HG02798 (cell line): ENCODE results near the gene NEK6.
A peak's percentile ranks its signal among the peaks of the same experiment; 100 is the strongest.

ENCODE experiments used
- ATAC-seq: cut with Tn5 transposase; IDR thresholded peaks from one replicate; pipeline ENCODE4 v1.9.1; 2021; ENCODE audit warnings: mild to moderate bottlenecking; ENCODE audit not compliant: unreplicated experiment, poor library complexity

NEK6 gene

DNA sequence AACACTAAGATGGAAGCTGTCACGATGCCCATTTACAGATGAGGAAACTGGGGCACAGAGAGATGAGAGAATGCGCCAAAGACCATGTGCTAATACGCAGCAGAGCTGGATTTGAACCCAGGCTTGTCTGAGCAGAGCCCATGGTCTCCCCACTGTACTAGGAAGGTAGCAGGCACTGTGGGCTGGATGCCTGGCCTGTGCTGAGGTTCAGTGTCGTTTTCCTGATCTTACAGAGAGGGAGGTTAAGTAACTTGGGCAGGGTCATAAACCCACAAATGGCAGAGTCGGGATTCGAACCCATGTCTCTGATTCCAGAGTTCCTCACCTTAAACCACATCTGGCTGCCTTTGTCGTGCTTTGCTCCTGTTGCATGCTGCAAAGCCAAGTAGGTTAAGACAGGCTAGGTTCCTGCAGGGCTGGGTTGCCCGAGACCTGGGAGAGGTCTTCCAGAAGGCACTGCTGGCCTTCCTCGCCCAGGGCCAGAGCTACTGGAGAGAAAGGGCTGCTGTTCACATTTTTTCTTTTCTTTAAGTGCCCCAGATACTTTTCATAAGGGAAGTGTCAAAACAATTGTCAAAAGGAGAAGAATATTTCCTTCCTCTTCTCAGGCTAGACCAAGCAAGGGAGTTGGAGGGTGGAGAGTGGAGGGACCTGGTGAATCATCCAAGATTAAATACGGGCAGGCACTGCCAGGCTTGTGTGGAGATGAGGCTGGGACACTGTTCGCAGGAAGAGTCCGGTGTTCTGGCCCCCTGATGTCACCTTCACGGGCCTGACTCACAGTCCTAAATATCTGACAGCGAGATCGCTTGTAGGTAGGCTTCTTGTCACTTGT lies 3.2 kb downstream of the NEK6 start:
- no peak for ATAC-seq

- ATAC-seq = no peak
Measured at GRCh38 chr9:124261736-124262648, 4.2 kb downstream of the NEK6 start.

DNA sequence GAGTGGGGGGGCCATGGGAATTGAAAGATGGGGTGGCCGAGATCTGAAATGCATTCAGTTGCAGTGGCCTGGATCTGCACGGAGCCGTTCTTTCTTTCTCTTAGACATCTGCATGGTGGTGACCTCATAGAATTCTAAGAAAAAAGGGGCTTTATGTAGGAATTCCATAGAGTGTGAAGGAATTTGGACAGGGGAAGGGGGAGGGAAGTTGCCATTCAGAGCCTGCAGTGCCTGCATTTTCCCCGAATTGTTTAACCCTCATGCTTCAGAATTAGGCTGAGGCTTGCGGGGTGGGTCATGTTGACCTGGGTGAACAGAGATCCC lies 4.9 kb downstream of the NEK6 start:
- ATAC-seq = no peak

DNA sequence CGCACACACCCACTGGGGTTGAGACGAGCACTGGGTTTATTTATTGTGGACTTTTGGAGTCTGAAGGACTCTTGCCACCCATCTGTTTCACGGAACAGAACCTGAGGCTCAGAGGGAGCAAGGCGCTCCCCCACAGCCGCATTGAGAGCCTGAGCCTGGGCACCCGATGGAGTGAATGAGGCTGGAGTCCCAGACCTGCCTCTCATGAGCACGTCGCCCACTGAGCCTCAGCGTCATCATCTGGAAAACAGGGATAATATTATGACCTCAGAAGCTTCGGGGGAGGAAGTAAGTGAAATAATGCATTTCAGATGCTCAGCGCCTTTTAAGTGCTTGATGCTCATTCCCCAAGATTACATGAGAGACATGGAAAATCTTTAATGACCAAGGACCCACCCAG lies 5.5 kb downstream of the NEK6 start:
- no peak for ATAC-seq

DNA sequence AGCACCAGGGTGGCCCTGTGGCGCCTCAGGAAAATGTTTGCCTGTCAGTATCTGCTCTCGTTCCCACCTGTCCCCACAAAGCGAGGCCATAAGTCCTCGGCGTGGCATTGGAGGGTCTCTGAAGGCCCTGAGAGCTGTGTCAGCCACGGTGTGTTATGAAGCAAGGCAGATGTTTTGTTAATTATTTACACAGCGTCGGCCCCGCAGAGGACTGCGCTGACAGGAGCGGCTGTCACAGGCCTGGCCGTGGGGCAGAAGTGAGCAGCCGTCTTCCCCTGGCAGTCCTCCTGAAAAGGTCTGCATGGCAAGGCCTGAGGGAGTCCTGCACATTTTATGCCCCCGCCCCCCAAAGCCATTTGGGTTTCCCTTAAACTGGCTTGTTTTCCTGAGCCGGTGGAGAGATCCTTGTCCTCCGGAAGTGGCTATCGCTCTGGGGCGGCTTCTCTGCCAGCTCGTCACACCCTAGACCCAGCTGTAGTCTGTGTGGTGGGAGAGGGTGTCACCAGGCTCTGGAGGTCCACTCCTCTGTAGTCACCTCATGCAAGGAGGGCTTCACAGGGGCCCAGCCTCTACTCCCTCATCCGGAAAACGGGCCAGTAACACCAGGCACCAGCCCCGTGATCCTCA lies 6.2 kb downstream of the NEK6 start:
- no peak for ATAC-seq

DNA sequence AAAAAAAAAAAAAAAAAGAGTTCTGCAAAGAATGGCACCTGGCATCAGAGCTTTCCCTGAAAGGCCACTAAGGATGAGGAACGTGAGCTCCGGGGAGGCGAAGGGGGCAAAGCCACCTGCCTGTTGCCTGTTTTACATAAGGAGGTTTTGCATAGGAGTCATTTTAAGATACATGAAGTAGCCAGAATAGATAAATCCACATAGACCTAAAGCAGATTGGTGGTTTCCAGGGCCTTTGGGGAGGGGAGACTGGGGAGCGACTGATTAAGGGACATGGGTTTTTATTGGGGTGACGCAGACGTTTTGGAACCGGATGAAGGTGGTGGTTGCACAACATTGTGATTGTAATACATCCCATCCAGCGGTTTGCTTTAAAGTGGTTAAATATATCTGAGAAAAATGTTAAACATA lies 7.1 kb downstream of the NEK6 start:
- ATAC-seq = peak; percentile 65

- no peak for ATAC-seq
Measured at GRCh38 chr9:124265551-124265950, 7.8 kb downstream of the NEK6 start.

- ATAC-seq = no peak
Measured at GRCh38 chr9:124266139-124266825, 8.5 kb downstream of the NEK6 start.

- ATAC-seq = no peak
Measured at GRCh38 chr9:124266826-124267201, 9.1 kb downstream of the NEK6 start.

DNA sequence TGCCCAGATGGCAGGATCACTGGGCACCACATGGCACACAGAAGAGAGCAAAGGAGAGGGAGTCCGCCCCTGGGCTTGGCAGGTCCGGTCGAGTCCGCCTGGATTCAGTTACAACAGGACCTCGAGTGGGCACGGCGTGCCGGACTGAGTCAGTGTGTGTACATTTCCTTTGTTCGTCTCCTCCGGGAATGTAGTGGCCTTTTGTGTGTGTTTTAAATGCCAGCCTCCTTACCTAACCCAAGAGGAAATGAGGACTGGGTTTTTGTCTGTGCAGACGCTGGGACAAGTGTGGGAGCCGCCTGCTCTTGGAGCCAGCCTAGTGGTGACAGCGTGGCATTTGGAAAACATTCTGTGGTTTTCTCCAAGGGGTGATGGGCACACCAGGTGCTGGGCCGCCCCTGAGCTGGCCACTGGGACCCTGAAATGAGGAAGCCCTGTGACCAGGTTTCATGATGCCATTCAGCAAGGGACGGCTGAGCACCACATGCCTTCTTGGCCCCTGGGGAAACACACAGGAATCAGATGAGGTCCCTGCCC lies 9.6 kb downstream of the NEK6 start:
- no peak for ATAC-seq

DNA sequence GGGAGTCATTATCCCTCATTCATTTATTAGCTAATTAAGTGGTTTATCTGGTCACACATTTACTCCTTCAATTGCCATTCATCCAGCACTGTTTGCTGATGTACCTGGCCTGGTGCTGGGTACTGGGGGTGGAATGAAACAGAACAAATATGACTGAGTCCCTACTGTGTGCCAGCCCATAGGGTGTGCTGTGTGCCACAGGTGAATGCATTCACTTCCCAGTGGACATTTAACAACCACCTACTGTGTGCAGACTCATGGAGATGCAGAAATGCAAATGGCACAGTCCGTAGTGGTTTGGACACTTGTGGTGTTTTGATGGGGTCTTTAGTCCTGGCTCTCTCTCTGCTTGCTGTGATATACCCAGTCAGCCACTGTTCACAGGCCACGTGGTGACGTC lies 10.5 kb downstream of the NEK6 start:
- ATAC-seq = no peak

- no peak for ATAC-seq
Measured at GRCh38 chr9:124268661-124269060, 10.9 kb downstream of the NEK6 start.

GRCh38 chr9:124269556-124269955 lies 11.8 kb downstream of the NEK6 start:
- ATAC-seq = no peak

- no peak for ATAC-seq
Measured at GRCh38 chr9:124270504-124271335, 13.0 kb downstream of the NEK6 start.

DNA sequence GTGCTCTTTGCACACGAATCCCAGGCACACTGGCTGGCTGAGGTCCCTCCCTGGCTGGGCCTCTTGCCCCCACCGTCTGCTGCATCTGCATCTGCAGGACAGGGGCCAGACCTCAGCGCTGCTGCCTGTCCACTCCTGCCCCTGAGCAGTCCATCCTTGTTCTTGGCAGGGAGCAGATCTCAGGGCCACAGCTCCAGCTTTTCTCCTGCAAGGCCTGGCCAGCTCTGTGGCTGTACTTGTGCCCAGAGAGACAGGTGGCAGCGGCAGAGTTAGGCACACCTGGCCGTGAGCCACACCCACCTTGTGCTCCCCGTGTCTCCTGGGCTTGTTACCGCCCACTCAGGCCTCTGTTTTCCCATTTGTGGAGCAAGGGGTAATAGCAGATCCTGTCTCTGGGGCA lies 13.9 kb downstream of the NEK6 start:
- ATAC-seq = no peak

DNA sequence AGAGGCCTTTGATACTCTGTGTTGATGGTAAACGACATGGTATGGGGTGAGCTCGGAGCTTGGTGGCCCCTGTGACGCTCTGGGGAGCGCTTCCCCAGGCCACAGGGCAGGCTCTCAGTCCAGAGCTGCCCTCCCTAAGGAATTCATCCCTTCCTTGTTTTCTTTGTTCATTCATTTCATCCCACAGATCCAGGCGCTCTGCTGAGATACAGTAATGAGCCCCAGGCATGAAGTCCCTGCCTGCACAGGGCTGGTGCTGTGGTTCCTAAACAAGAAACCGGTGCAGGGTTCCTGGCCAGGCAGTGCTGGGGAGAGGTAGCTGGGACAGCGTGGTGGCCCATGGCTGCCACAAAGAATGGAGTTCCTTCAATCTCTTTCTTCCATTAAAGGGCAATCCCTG lies 14.4 kb downstream of the NEK6 start:
- no peak for ATAC-seq

DNA sequence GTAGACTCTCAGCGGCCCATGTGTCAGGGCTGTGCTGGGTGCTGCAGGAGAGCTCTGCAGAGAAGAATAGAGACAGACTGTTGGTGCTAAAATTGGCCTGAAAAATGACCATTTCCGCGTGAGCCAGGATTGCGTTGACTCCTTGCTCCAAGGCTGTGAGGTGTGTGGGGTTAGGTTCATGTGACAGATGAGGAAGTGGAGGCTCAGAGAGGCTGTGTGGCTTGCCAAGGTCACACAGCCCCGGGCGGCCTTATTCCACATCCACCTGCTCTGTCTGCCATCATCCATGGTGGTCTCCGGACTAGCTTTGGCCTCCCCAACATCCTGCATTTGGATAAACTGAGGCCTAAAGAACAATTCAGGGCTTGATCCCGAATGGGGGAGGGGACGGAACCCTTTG lies 15.2 kb downstream of the NEK6 start:
- ATAC-seq = no peak

GRCh38 chr9:124273427-124274160 lies 15.8 kb downstream of the NEK6 start:
- no peak for ATAC-seq

DNA sequence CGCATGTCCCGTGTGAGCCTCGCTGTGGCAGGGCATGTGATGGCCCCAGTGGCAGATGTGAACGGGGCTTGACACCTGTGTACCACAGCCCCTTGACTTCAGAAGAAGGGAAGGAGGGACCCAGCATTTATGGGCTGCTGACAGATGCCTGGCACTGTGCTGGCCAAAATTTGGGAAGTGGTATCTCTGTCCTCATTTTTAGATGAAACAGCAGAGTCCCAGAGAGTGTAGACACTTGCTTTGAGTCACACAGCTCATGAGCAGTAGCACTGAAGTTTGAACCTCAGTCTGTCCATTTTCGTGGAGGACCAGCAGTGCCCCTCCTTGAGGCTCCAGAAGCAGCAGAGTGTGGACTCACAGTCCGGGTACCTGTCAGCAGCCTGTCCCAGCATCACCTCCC lies 16.5 kb downstream of the NEK6 start:
- no peak for ATAC-seq
